Hindlimb muscle (tissue), 1 donor: ENCODE measurements around the gene IGF2BP3. TPM values are rescaled to one million over a fixed set of nuclear protein-coding genes. Genes with fewer than 3 reads are reported as not detected.
A peak's percentile ranks its signal among the peaks of the same experiment; 100 is the strongest.

ENCODE experiments used
- DNase-seq: peaks from one replicate; pipeline ENCODE4 v3.0.0-alpha.2; 2013
- polyA plus RNA-seq: library from polyadenylated mRNA; unstranded; fragments of 120-200 nt; gene quantifications from one replicate; pipeline ENCODE4 v1.2.1, GENCODE V29; 2013; ENCODE audit not compliant: insufficient read length

Gene IGF2BP3
- polyA plus RNA-seq, 1 donor: 27.5 TPM

- DNase-seq: no peak
Observed at GRCh38 chr7:23472046-23472445, 1.8 kb upstream of the IGF2BP3 start.

- DNase-seq: peak; percentile 83
Observed at GRCh38 chr7:23471106-23471859, 992 bp upstream of the IGF2BP3 start.

- DNase-seq: no peak
Observed at GRCh38 chr7:23469961-23470250, 385 bp downstream of the IGF2BP3 start.

GRCh38 chr7:23469150-23469960 is 936 bp downstream of the IGF2BP3 start:
- peak; percentile 60 for DNase-seq

- no peak for DNase-seq
Observed at GRCh38 chr7:23468526-23469149, 1.7 kb downstream of the IGF2BP3 start.

- DNase-seq: peak; percentile 60
Observed at GRCh38 chr7:23467806-23468525, 2.3 kb downstream of the IGF2BP3 start.

- DNase-seq: no peak
Observed at GRCh38 chr7:23467291-23467805, 2.9 kb downstream of the IGF2BP3 start.

GRCh38 chr7:23462846-23463245 is 7.4 kb downstream of the IGF2BP3 start:
- DNase-seq: no peak

GRCh38 chr7:23458044-23458443 is 12.2 kb downstream of the IGF2BP3 start:
- no peak for DNase-seq

- DNase-seq: no peak
Observed at GRCh38 chr7:23456093-23456492, 14.2 kb downstream of the IGF2BP3 start.

GRCh38 chr7:23454881-23455526 is 15.3 kb downstream of the IGF2BP3 start:
- no peak for DNase-seq

- DNase-seq: no peak
Observed at GRCh38 chr7:23450518-23450917, 19.8 kb downstream of the IGF2BP3 start.

GRCh38 chr7:23449941-23450340 is 20.4 kb downstream of the IGF2BP3 start:
- DNase-seq: no peak

GRCh38 chr7:23445326-23445725 is 25.0 kb downstream of the IGF2BP3 start:
- no peak for DNase-seq

GRCh38 chr7:23443974-23444373 is 26.3 kb downstream of the IGF2BP3 start:
- DNase-seq: no peak

- DNase-seq: no peak
Observed at GRCh38 chr7:23438171-23438570, 32.1 kb downstream of the IGF2BP3 start.

GRCh38 chr7:23434147-23434917 is 36.0 kb downstream of the IGF2BP3 start:
- no peak for DNase-seq

GRCh38 chr7:23431702-23432199 is 38.5 kb downstream of the IGF2BP3 start:
- no peak for DNase-seq

GRCh38 chr7:23430893-23431259 is 39.4 kb downstream of the IGF2BP3 start:
- DNase-seq: no peak

- no peak for DNase-seq
Observed at GRCh38 chr7:23426876-23427275, 43.4 kb downstream of the IGF2BP3 start.

GRCh38 chr7:23422909-23423308 is 47.4 kb downstream of the IGF2BP3 start:
- no peak for DNase-seq
